Activated T-cell treated with anti-CD3 and anti-CD28 coated beads, Interleukin-2, amount 50 U/mL, for 4 hours (primary cell): ENCODE results near the gene SPAG7. TPM values are rescaled to one million over a fixed set of nuclear protein-coding genes. Genes with fewer than 3 reads are reported as not detected.
A peak's percentile ranks its signal among the peaks of the same experiment; 100 is the strongest.

Experiments
- ATAC-seq, 2 donors: fragments of 200-7000 bp; cut with Tn5 transposase; one replicate each; pipeline ENCODE4 v1.10.0; 2021
- DNase-seq: peaks from one replicate; pipeline ENCODE4 v3.0.0-alpha.2; 2020
- H3K27me3 Mint-ChIP-seq: one replicate; pipeline ENCODE4 v1.8.0; 2021; ENCODE audit warnings: low read depth, mixed read lengths
- H3K36me3 Mint-ChIP-seq: one replicate; pipeline ENCODE4 v1.8.0; 2022; ENCODE audit warnings: mixed read lengths; ENCODE audit not compliant: insufficient read depth
- H3K4me1 Mint-ChIP-seq: one replicate; pipeline ENCODE4 v1.8.0; 2021; ENCODE audit warnings: low read depth, mixed read lengths
- H3K4me3 Mint-ChIP-seq: one replicate; pipeline ENCODE4 v1.8.0; 2021; ENCODE audit warnings: mild to moderate bottlenecking, moderate library complexity, mixed read lengths
- H3K9me3 Mint-ChIP-seq: one replicate; pipeline ENCODE4 v1.8.0; 2021; ENCODE audit warnings: mixed read lengths
- total RNA-seq, 3 donors: library from RNA; stranded (reverse); gene quantifications; one replicate each; pipeline ENCODE4 v1.2.1, GENCODE V29; 2021

Gene SPAG7
- total RNA-seq, 3 donors from 2014 or later, result 47.7 to 67.4 (median 56.9) TPM

GRCh38 chr17:4949321-4950074 lies 18.1 kb downstream of the SPAG7 start:
- DNase-seq (peak; percentile 71), ATAC-seq (peak; percentile 36 to 44)
- peak overlapping the region; percentile 94 for H3K4me3 Mint-ChIP-seq
- H3K4me1 Mint-ChIP-seq, result peaks cover 32% of the 10 kb centered on the region
- no peaks in the 10 kb centered on the region for H3K9me3 Mint-ChIP-seq
- no peaks in the 10 kb centered on the region for H3K27me3 Mint-ChIP-seq
- peaks cover 24% of the 10 kb centered on the region for H3K36me3 Mint-ChIP-seq

DNA sequence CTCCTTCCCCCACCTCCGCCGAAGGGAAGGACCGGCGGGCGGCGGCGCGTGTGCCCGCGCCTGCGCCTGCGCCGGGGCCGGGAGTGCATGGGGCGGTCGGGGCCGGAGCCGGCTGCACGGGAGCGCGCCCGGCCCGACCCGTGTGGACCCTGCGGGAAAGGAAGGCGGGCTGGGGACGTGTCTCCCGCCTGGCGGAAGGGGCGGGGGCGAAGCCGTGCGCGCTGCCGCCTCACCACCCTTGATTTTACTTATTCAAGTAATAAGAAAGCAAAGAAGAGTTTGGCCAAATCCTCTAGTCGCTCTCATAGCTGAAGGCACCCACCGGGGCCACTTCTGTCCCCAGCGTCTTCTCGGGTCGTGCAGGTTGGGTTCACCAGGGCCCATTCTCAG lies 18.7 kb downstream of the SPAG7 start:
- Mint-ChIP-seq H3K36me3 (peaks cover 28% of the 10 kb centered on the region), H3K9me3 (no peaks in the 10 kb centered on the region), H3K4me3 (peak overlapping the region; percentile 94), H3K27me3 (no peaks in the 10 kb centered on the region), H3K4me1 (peaks cover 37% of the 10 kb centered on the region)
- ATAC-seq (peak; percentile 44 to 47), DNase-seq (peak; percentile 55)

GRCh38 chr17:4948166-4948930 lies 19.3 kb downstream of the SPAG7 start, which contains the start of gene PFN1:
Gene PFN1 (minus strand): TSS chr17:4948530. CDS start chr17:4948394, 136 bp downstream.
- peak within 1 kb of the TSS; percentile 94 for H3K4me3 Mint-ChIP-seq
- DNase-seq (peak; percentile 88), ATAC-seq (peak; percentile 49 to 51)
- no peaks in the 10 kb centered on the region for H3K27me3 Mint-ChIP-seq
- H3K9me3 Mint-ChIP-seq, result no peaks in the 10 kb centered on the region
- H3K36me3 Mint-ChIP-seq, result peaks cover 29% of the 10 kb centered on the region
- peaks cover 43% of the 10 kb centered on the region for H3K4me1 Mint-ChIP-seq

DNA sequence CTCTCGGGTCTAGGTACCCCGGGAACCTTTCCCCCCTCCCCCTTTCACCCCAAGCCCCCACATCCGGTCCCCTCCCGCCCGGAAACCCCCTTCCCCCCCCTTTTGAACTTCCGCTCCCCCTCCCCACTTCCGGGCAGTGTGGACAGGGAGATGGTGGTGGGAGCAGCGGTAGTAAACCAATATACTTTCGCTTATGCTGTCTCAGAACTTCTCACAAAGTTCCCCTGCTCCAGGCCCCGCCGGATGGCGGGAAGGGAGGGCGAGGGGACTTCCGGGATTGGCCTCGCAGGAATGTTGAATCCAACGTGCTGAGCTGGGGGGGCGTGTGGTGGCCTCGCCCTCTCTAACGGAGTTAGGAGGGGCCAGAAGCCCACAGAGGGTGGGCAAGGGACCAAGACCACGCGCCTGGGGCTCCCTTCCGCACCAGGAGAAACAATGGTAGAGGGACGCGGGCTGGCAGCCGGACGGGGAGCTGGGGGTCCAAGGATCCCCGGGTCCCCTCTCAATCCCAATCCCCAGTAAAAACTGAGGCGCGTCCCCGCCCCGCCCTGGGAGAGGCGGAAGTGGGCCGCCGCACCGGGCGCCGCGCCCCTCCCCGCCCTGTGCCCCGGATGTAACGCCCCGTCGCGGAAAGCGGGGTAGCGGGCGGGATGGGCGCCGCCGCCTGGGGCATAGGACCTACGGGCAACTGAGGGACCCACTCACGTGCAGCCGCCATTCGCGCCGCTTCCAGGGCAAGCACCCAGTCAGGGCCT lies 20.0 kb downstream of the SPAG7 start:
- no peaks in the 10 kb centered on the region for H3K9me3 Mint-ChIP-seq
- peaks cover 51% of the 10 kb centered on the region for H3K4me1 Mint-ChIP-seq
- peak overlapping the region; percentile 94 for H3K4me3 Mint-ChIP-seq
- no peaks in the 10 kb centered on the region for H3K27me3 Mint-ChIP-seq
- peak; percentile 27 to 29 for ATAC-seq
- H3K36me3 Mint-ChIP-seq, result peaks cover 33% of the 10 kb centered on the region
- peak; percentile 59 for DNase-seq

GRCh38 chr17:4947010-4947410 lies 20.6 kb downstream of the SPAG7 start:
- Mint-ChIP-seq H3K9me3 (no peaks in the 10 kb centered on the region), H3K4me3 (peak overlapping the region; percentile 94), H3K36me3 (peaks cover 33% of the 10 kb centered on the region), H3K4me1 (peaks cover 57% of the 10 kb centered on the region), H3K27me3 (no peaks in the 10 kb centered on the region)
- DNase-seq (no peak), ATAC-seq (no peak)

- H3K4me1 Mint-ChIP-seq, result peaks cover 62% of the 10 kb centered on the region
- DNase-seq, result no peak
- H3K36me3 Mint-ChIP-seq, result peaks cover 38% of the 10 kb centered on the region
- H3K9me3 Mint-ChIP-seq, result no peaks in the 10 kb centered on the region
- H3K27me3 Mint-ChIP-seq, result no peaks in the 10 kb centered on the region
- H3K4me3 Mint-ChIP-seq, result peak overlapping the region; percentile 94
- ATAC-seq, result no peak
Observed at GRCh38 chr17:4946312-4946976, 21.2 kb downstream of the SPAG7 start.

- peak overlapping the region; percentile 94 for H3K4me3 Mint-ChIP-seq
- H3K9me3 Mint-ChIP-seq, result no peaks in the 10 kb centered on the region
- peaks cover 43% of the 10 kb centered on the region for H3K36me3 Mint-ChIP-seq
- DNase-seq (no peak), ATAC-seq (no peak)
- H3K27me3 Mint-ChIP-seq, result no peaks in the 10 kb centered on the region
- H3K4me1 Mint-ChIP-seq, result peaks cover 64% of the 10 kb centered on the region
Observed at GRCh38 chr17:4945944-4946280, 21.7 kb downstream of the SPAG7 start.

DNA sequence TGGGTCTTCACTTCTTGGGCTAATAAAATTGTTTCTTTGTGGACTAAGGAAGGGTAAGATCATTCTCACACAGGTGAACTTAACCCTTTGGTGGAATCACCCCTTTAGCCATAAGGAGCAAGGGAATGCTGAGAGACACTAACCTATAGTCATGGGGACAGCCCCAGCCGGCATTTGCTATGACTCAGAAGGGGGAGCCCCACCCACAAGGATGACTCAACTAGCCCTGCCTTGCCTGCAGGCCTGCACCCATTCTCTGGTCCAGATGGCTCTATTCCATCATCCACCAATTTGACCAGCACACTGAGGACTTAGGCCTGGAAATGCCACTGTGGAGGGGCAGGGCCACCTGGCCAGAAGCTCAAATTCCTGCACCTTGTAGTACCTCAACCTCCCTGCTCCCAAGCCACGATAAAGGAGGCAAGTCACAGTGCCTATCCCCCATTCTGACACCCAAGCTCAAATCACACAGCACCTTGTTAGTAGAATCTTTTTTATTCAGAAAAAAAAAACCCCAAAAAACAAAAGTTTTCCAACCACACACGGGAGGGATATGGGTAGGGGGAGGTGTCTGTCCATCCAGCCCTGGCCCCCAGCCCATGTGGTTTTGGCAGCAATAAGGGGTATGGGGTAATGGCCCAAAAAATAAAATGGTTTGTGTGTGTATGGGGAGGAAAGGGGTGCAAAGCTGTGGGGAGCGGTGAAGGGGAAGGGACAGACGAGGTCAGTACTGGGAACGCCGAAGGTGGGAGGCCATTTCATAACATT lies 22.3 kb downstream of the SPAG7 start:
- Mint-ChIP-seq H3K9me3 (no peaks in the 10 kb centered on the region), H3K36me3 (peaks cover 43% of the 10 kb centered on the region), H3K4me1 (peaks cover 58% of the 10 kb centered on the region), H3K27me3 (no peaks in the 10 kb centered on the region), H3K4me3 (peak overlapping the region; percentile 94)
- DNase-seq (peak; percentile 80), ATAC-seq (peak; percentile 32 to 33)

DNA sequence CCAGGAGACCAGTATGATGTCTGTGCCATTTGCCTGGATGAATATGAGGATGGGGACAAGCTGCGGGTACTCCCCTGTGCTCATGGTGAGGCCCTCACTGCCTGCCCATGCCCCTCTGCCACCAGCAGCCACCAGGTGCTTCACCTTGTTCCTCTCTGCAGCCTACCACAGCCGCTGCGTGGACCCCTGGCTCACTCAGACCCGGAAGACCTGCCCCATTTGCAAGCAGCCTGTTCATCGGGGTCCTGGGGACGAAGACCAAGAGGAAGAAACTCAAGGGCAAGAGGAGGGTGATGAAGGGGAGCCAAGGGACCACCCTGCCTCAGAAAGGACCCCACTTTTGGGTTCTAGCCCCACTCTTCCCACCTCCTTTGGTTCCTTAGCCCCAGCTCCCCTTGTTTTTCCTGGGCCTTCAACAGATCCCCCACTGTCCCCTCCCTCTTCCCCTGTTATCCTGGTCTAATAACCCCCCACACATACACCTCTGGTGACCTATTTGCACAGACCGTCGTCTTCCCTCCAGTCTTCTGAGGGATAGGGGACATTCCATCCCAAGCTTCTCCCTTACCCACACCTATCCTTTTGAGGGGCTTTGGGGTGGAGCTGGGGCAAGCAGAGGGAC lies 23.0 kb downstream of the SPAG7 start:
- Mint-ChIP-seq H3K4me1 (peaks cover 55% of the 10 kb centered on the region), H3K9me3 (no peaks in the 10 kb centered on the region), H3K4me3 (peak overlapping the region; percentile 94), H3K36me3 (peaks cover 43% of the 10 kb centered on the region), H3K27me3 (no peaks in the 10 kb centered on the region)
- no peak for DNase-seq
- ATAC-seq, result no peak

DNA sequence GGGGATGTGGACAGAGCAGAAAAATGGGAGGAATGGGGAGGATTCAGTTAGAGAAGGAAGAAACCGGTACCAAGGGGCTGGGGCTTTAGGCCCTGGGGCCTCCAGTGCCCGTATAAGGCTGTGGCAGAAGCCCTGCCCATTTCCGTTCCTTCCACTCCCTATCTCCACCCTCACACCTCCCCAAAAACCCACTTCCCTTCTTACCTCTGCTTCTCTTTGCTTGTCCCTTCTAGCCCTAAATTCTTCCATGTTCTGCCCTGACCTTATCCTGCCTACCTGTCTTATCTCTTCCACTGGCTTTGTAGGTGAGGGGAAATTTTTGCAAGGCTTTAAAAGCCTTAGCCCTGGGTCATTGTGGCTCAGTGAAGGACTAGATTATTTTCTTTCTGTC lies 23.5 kb downstream of the SPAG7 start:
- ATAC-seq (no peak), DNase-seq (no peak)
- Mint-ChIP-seq H3K36me3 (peaks cover 43% of the 10 kb centered on the region), H3K4me1 (peaks cover 57% of the 10 kb centered on the region), H3K4me3 (peak overlapping the region; percentile 94), H3K27me3 (no peaks in the 10 kb centered on the region), H3K9me3 (no peaks in the 10 kb centered on the region)

DNA sequence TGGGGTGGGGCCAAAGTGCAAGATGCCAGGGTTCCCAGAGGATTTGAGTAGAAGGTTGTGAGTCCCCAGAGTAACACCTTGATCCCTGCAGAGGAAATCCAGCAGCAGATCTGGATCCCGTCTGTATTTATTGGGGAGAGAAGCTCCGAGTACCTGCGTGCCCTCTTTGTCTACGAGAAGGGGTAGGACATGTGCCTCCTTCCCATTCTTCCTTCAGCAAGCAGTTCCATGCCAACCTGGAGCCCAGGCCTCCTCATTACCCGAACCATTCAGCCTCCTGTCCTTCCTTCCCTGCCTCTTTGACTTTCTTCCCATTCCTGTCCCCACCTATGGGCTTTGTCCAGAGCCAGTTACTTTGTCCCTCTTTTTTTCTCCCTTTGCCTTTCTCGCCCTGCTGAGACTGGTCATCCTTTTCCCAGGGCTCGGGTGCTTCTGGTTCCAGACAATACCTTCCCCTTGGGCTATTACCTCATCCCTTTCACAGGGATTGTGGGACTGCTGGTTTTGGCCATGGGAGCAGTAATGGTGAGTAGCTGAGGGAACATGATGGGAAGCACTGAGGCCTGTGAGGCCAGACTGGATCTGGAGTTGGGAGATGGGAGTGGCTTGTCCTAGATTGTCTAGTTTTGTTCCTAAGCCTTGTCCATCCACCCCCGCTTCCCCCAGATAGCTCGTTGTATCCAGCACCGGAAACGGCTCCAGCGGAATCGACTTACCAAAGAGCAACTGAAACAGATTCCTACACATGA lies 24.7 kb downstream of the SPAG7 start:
- Mint-ChIP-seq H3K4me1 (peaks cover 68% of the 10 kb centered on the region), H3K27me3 (no peaks in the 10 kb centered on the region), H3K36me3 (peaks cover 43% of the 10 kb centered on the region), H3K9me3 (no peaks in the 10 kb centered on the region), H3K4me3 (peak overlapping the region; percentile 95)
- DNase-seq (no peak), ATAC-seq (no peak)

DNA sequence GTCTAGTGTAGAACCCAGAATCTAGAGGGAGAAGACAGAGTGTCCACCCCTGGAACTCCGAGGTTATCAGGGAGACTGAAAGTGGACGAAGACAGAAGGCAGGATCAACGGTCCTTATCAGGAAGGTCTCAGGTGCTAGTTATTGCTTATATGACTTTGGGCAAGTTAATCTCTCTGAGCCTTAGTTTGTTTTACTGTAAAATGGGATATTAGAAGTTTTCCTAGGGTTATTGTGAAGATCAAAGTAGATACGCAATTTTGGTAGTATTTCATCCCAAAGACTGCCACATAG lies 26.4 kb downstream of the SPAG7 start:
- peaks cover 36% of the 10 kb centered on the region for H3K36me3 Mint-ChIP-seq
- peak overlapping the region; percentile 95 for H3K4me3 Mint-ChIP-seq
- peaks cover 63% of the 10 kb centered on the region for H3K4me1 Mint-ChIP-seq
- no peaks in the 10 kb centered on the region for H3K27me3 Mint-ChIP-seq
- no peak for ATAC-seq
- no peaks in the 10 kb centered on the region for H3K9me3 Mint-ChIP-seq
- DNase-seq, result no peak
